Activated CD8-positive, alpha-beta T cell treated with anti-CD3 and anti-CD28 coated beads for 36 hours (primary cell): ENCODE results near the gene EPHA2. TPM values are rescaled to one million over a fixed set of nuclear protein-coding genes. Genes with fewer than 3 reads are reported as not detected.

Source experiments
- ATAC-seq: fragments of 200-7000 bp; cut with Tn5 transposase; one replicate; pipeline ENCODE4 v1.10.0; 2021; ENCODE audit warnings: mild to moderate bottlenecking, moderate library complexity
- CTCF ChIA-PET: fragments of 350-600 bp; sonication (Branson Sonifier 250); formaldehyde crosslinking; loops from one replicate; lab custom pipeline; 2021; ENCODE audit warnings: antibody characterized with exemption; lab: Charles Lee
- POLR2A ChIA-PET: fragments of 350-600 bp; sonication (Branson Sonifier 250); formaldehyde crosslinking; loops from one replicate; lab custom pipeline; 2021; ENCODE audit warnings: antibody characterized with exemption; lab: Charles Lee
- DNase-seq: peaks from one replicate; pipeline ENCODE4 v3.0.0-alpha.2; 2020
- H3K27ac Mint-ChIP-seq: one replicate; pipeline ENCODE4 v1.8.0; 2021; ENCODE audit warnings: mild to moderate bottlenecking, mixed read lengths
- H3K27me3 Mint-ChIP-seq: one replicate; pipeline ENCODE4 v1.8.0; 2021; ENCODE audit warnings: mixed read lengths
- H3K36me3 Mint-ChIP-seq: one replicate; pipeline ENCODE4 v1.8.0; 2021; ENCODE audit warnings: low read depth, mixed read lengths
- H3K4me1 Mint-ChIP-seq: one replicate; pipeline ENCODE4 v1.8.0; 2021; ENCODE audit warnings: low read depth, mixed read lengths
- H3K4me3 Mint-ChIP-seq: one replicate; pipeline ENCODE4 v1.8.0; 2021; ENCODE audit warnings: mild to moderate bottlenecking, moderate library complexity, mixed read lengths
- H3K9me3 Mint-ChIP-seq: one replicate; pipeline ENCODE4 v1.8.0; 2021; ENCODE audit warnings: mixed read lengths
- CTCF ChIP-seq: fragments of 200-600 bp; IDR thresholded peaks from one replicate; pipeline ENCODE4 v1.8.0; 2022; ENCODE audit warnings: antibody characterized with exemption, mild to moderate bottlenecking
- intact Hi-C: fragments of 100-400 bp; cut with micrococcal nuclease; formaldehyde crosslinking; loops from one replicate; pipeline ENCODE4 v1.10.0; 2022
- total RNA-seq, 2 experiments: library from RNA; stranded (reverse); gene quantifications; one replicate each; pipeline ENCODE4 v1.2.3, GENCODE V29; 2021

EPHA2 gene
- total RNA-seq, 2 experiments from 2014 or later, result not detected

- H3K4me3 Mint-ChIP-seq, result no peak overlapping the region
- H3K27me3 Mint-ChIP-seq, result peaks cover 21% of the 10 kb centered on the region
- no peaks in the 10 kb centered on the region for H3K36me3 Mint-ChIP-seq
- DNase-seq, result no peak
- CTCF ChIA-PET, result interaction anchor here (0.9 to 10.2 kb wide), 4 partner anchors 113 to 285 kb away, joined by 3 to 299 read pairs (median 4); no protein-coding TSS in a partner anchor
- ATAC-seq, result no peak
- TF ChIP-seq CTCF, result no peak
- no peaks in the 10 kb centered on the region for H3K9me3 Mint-ChIP-seq
- peaks cover 11% of the 10 kb centered on the region for H3K4me1 Mint-ChIP-seq
- POLR2A ChIA-PET, result interaction anchor here (0.7 to 1.7 kb wide), 3 partner anchors 12 to 343 kb away, joined by 3 to 5 read pairs (median 3); no protein-coding TSS in a partner anchor
- intact Hi-C loops, result loop anchor here (10.0 kb wide), 1 partner anchor 289 kb away; the partner anchor contains the start of gene SZRD1
- no peak overlapping the region for H3K27ac Mint-ChIP-seq
Observed at GRCh38 chr1:16075337-16076030, 80.4 kb downstream of the EPHA2 start.

Other genes with a start within 250 kb of the EPHA2 start
- gene ZBTB17, start 180.0 kb downstream of the EPHA2 start, total RNA-seq, result 10 to 100 TPM; 44.1 to 45.7 TPM
- not detected for gene SRARP, start 151.8 kb downstream of the EPHA2 start, total RNA-seq
- not detected for gene HSPB7, start 138.0 kb downstream of the EPHA2 start, total RNA-seq
- not detected for gene CLCNKA, start 134.0 kb downstream of the EPHA2 start, total RNA-seq
- not detected for gene CLCNKB, start 112.3 kb downstream of the EPHA2 start, total RNA-seq
- under 1 TPM; 0.70 to 0.87 TPM for gene FAM131C, start 82.4 kb downstream of the EPHA2 start, total RNA-seq
- 1 to 10 TPM; 5.7 to 7.4 TPM for gene ARHGEF19, start 56.6 kb upstream of the EPHA2 start, total RNA-seq
- 1 to 10 TPM; 1.2 to 1.4 TPM for gene CPLANE2, start 81.1 kb upstream of the EPHA2 start, total RNA-seq
- 10 to 100 TPM; 19.8 to 21.3 TPM for gene FBXO42, start 196.4 kb upstream of the EPHA2 start, total RNA-seq
- 100 to 1,000 TPM; 175 to 177 TPM for gene SZRD1, start 211.2 kb upstream of the EPHA2 start, total RNA-seq